Ishikawa (cell line): ENCODE results near the gene KIAA0319L.

Experiments
- CREB1 ChIP-seq: IDR thresholded peaks from 2 replicates; pipeline ENCODE4 v1.6.1; 2012; ENCODE audit warnings: low read depth
- EP300 ChIP-seq: IDR thresholded peaks from 2 replicates; pipeline ENCODE4 v1.6.1; 2012; ENCODE audit warnings: borderline replicate concordance
- TAF1 ChIP-seq: IDR thresholded peaks from 2 replicates; pipeline ENCODE4 v1.6.1; 2012; ENCODE audit warnings: low read depth, mild to moderate bottlenecking
- TCF12 ChIP-seq: IDR thresholded peaks from 2 replicates; pipeline ENCODE4 v1.6.1; 2012; ENCODE audit warnings: low read depth
- TEAD4 ChIP-seq: IDR thresholded peaks from 2 replicates; pipeline ENCODE4 v1.6.1; 2012
- YY1 ChIP-seq: IDR thresholded peaks from 2 replicates; pipeline ENCODE4 v1.6.1; 2012; ENCODE audit warnings: low read depth
- TF ChIP-seq, protein P1 (sequence below): IDR thresholded peaks from 2 replicates; pipeline ENCODE4 v1.6.1; 2012
- TF ChIP-seq, protein P2 (sequence below): IDR thresholded peaks from 2 replicates; pipeline ENCODE4 v1.6.1; 2012; ENCODE audit warnings: low read depth, mild to moderate bottlenecking

DNA sequence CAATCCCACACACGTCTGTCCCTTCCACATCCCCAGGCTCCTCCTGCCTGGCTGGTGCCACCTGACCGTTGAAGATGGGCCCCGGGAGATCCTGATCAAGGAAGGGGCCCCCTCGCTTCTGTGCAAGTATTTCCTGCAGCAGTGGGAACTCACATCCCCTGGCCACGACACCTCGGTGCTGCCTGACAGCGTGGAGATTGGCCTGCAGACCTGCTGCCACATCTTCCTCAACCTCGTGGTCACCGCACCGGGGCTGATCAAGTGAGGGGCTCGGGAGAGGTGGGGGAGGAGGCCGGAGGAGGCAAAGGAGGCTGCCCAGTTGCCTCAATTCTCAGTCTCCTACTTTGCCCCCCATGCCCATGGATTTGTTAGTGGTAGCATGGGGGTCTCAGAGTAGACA lies 6.0 kb upstream of the KIAA0319L start:
- TF ChIP-seq EP300 (no peak), TCF12 (no peak), YY1 (no peak), TAF1 (no peak), CREB1 (no peak), TEAD4 (no peak)
- TF ChIP-seq, protein P1, sequence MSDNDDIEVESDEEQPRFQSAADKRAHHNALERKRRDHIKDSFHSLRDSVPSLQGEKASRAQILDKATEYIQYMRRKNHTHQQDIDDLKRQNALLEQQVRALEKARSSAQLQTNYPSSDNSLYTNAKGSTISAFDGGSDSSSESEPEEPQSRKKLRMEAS, result no peak
- TF ChIP-seq, protein P2, sequence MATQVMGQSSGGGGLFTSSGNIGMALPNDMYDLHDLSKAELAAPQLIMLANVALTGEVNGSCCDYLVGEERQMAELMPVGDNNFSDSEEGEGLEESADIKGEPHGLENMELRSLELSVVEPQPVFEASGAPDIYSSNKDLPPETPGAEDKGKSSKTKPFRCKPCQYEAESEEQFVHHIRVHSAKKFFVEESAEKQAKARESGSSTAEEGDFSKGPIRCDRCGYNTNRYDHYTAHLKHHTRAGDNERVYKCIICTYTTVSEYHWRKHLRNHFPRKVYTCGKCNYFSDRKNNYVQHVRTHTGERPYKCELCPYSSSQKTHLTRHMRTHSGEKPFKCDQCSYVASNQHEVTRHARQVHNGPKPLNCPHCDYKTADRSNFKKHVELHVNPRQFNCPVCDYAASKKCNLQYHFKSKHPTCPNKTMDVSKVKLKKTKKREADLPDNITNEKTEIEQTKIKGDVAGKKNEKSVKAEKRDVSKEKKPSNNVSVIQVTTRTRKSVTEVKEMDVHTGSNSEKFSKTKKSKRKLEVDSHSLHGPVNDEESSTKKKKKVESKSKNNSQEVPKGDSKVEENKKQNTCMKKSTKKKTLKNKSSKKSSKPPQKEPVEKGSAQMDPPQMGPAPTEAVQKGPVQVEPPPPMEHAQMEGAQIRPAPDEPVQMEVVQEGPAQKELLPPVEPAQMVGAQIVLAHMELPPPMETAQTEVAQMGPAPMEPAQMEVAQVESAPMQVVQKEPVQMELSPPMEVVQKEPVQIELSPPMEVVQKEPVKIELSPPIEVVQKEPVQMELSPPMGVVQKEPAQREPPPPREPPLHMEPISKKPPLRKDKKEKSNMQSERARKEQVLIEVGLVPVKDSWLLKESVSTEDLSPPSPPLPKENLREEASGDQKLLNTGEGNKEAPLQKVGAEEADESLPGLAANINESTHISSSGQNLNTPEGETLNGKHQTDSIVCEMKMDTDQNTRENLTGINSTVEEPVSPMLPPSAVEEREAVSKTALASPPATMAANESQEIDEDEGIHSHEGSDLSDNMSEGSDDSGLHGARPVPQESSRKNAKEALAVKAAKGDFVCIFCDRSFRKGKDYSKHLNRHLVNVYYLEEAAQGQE, result no peak
